SK-N-MC (cell line): ENCODE measurements around the gene TXNDC15.
"Not testable (repeated sequence)": the region's sequence is repeated elsewhere in the genome, so short reads cannot be mapped to it uniquely, and the experiment has no call there.

ENCODE experiments used
- EZH2 ChIP-seq: fragments of 200-600 bp; sonication (generic); IDR thresholded peaks from one replicate; pipeline ENCODE4 v1.6.1; 2017; ENCODE audit warnings: antibody characterized with exemption
- FOXP2 ChIP-seq: optimal IDR thresholded peaks from 2 replicates; pipeline ENCODE3; 2011; ENCODE audit warnings: mild to moderate bottlenecking, moderate library complexity; ENCODE audit not compliant: insufficient read depth; ENCODE audit errors: extremely low read length, control extremely low read depth
- POLR2AphosphoS5 ChIP-seq: IDR thresholded peaks from 2 replicates; pipeline ENCODE4 v1.6.1; 2012; ENCODE audit warnings: mild to moderate bottlenecking, low read depth, low read length, borderline replicate concordance

GRCh38 chr5:134881711-134882110 is 7.5 kb downstream of the TXNDC15 start:
- not testable (repeated sequence) for TF ChIP-seq EZH2, POLR2AphosphoS5, FOXP2
